ENCODE data around the gene PEAK1.
"Not testable (repeated sequence)": the region's sequence is repeated elsewhere in the genome, so short reads cannot be mapped to it uniquely, and the experiment has no call there.

The PEAK1 gene

DNA sequence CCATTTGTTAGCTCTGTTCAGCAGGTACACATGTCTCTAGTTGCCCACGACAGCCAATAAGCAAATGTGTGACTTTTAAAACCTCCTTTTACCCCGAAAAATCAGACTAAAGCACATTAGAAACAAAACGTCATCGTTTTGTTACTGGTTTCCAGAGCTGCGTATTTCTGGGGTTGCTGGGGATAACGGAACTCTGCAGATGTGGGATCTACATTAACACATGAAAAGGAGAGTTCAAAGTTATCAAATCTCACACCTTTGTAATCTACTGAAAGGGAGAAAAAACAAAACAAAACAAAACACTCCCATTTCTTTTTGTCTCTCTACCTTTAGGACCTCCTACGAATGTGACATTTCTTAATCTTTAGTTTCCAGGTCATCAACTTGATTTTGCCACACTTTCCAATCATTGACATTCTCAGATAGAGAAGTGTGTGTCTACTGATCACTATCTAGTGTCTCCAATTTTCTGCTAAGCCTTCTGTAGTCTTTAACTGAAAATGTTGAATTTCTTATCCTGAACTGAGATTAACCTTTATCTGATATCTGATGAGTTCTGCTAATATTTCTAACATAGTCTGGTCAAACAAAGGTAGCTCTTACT lies 256.0 kb downstream of the PEAK1 start:
- Histone ChIP-seq H3K4me3 (no peak overlapping the region), H3K27ac (peak overlapping the region in 1 of 21 experiments; percentile 12)

DNA sequence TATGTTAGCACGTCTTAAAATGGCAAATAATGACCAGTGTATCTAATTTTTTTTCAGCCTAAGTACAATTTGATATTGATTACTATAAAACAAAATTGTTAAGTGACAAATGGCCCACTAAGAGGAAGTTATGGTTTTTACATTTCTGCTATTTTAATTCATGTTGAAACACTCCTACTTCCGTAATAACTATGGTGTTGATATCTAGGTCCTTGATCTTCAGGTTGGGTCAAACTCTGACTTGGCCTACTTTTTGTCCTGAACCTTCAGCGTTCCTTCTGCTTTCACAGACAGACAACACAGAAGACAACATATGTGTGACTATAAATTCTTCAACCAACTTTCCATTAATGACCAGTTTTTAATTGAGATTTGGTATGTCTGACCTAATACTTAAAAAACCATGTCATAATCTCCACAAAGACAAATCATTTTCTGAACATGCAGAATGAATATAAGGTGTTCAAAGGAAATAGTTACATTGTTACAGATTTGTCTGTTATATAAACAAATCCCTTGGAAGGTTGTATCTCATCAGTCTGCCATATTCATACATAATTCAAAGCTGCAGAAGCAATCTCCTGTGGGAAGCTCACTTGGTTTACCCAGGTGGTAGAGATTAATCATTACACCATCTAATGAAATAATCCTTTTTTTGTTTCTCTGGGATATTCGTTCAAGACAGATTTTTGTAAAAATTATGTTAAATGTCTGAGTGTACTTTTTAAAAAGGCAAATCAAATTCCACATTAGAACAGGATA lies 256.9 kb downstream of the PEAK1 start:
- H3K4me3 ChIP-seq: no peak overlapping the region
- H3K27ac ChIP-seq: peak overlapping the region in 1 of 21 experiments; percentile 12

DNA sequence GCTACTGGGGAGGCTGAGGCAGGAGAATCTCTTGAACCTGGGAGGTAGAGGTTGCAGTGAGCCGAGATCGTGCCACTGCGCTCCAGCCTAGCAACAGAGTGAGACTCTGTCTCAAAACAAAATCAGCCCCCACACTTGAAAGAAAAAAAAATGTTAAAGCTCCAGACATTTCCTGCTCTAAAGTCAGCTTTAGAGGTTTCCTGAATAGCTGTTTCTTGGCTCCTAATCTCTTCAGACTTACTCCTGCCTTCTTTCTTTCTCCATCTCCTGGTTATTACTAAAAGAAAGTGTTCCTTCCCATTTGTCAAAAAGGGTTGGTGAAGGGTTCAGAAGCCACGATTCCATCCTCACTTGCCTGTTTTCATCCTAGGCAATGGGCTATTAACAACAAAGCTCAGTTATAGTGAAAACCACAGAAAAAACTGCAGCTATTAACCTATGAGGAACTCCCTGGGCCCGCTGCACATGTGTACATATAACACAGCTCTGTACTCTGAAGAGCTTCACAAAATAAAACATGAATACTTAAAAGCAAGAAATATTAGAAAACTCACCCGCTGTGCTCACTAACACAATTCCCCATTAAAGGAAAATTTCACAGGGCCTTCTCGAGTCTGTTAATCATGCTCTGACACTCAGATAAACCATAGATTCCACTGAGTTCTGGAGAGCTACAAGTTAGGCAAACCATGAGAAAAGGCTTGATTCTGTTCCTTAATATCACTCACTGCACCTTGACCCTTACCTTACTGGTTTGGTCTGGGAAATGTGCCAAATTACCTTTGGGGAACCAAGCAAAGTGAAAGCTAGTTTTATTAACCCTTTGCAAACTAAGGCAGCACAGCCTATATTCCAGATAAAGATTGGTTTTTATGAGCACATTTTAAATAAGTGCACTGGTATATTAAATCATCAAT lies 259.1 kb downstream of the PEAK1 start:
- H3K4me3 ChIP-seq: no peak overlapping the region
- H3K27ac ChIP-seq: peak overlapping the region in 4 of 21 experiments; percentile 8 to 61 (median 28)

DNA sequence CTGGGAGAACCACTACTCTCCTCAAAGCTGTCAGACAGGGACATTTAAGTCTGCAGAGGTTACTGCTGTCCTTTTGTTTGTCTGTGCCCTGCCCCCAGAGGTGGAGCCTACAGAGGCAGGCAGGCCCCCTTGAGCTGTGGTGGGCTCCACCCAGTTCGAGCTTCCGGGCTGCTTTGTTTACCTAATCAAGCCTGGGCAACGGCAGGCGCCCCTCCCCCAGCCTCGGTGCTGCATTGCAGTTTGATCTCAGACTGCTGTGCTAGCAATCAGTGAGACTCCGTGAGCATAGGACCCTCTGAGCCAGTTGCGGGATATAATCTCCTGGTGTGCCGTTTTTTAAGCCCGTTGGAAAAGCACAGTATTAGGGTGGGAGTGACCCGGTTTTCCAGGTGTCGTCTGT lies 263.9 kb downstream of the PEAK1 start:
- H3K27ac ChIP-seq: not testable (repeated sequence)

DNA sequence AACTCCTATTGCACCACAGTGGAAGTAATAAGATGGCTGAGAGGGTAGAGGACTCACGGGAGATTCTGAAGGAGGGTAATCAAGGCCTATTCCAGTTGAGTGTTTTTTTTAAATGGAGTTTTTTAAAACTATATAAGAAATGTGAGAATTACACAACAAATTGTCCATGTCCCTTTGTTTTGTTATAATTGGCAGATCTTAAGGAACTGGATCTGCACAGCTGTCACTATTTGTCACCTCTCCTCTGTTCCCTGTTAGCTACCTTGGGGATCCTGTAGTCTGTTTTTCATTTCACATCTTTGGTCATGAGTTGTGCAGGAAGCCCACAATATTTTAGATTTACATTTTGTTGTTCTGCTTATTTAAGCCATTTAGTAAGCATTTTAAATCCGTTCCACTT lies 271.7 kb downstream of the PEAK1 start:
- Histone ChIP-seq H3K4me3 (no peak overlapping the region), H3K27ac (no peak overlapping the region)

More for the DNA sequence above, 263.9 kb downstream of the PEAK1 start:
- H3K4me3 ChIP-seq: not testable (repeated sequence)

DNA sequence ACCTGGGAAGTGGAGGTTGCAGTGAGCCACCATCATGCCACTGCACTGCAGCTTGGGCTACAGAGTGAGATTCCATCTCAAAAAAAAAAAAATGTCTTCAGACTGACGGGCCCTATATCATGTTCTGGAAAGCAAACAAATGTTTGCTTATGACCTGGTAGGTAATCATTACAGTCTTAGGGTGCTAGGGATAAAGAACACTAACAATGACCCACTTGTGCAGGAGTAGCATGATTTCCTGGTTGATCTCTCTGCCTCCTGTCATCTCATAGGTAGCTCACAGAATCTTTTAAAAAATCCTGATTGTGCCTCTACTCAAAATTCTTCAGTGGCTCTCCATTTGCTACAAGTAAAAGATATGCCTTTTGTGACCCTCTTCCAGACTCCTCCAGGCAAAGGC lies 274.5 kb downstream of the PEAK1 start:
- Histone ChIP-seq H3K27ac (peak overlapping the region in 8 of 21 experiments; percentile 2 to 88 (median 56)), H3K4me3 (no peak overlapping the region)

DNA sequence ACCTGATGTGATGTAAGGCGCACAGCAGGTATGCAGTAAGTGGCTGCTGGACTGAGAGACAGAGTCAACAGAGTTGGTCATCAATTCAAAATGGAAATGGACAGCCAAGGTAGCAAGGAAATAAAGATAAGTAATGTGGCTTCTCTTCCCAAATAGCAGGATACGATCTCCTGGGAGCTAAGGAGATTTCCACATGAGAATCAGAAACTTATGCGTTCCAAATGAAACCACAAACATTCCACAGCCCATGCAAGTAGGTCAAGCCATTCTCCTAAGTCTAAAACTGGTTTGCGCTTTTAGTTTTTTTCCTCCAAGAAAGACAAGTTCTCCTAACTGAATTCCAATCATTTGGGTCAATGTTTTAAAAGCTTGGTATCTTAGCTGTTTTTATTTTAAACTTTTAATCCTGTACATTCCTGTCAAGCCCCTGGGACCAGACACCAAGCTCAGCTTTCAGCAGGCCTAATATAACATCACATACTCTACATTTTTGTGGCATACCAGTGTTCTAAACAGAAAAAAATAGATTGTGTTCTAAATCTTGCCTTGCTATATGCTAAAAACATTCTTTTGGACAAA lies 275.3 kb downstream of the PEAK1 start:
- Histone ChIP-seq H3K4me3 (no peak overlapping the region), H3K27ac (peak overlapping the region in 12 of 21 experiments; percentile 2 to 88 (median 40))

DNA sequence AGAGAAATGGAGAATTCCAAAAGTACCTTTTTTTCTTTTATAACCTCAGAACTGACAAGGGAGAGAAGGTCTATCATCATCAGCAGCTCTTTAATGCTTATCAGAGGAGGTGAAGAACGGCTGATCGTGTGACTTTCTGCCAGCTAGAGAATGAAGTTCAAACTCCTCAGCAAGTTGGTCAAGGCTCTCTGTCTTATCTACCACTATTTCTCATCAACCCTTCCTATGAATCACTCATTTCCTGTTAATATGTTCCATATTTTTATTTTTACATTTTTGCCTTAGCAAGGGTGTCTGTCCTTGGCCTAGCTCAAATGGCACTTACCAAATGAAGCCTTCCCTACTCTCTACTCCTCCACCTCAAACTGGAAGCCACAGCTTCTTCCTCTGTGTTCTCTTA lies 275.9 kb downstream of the PEAK1 start:
- Histone ChIP-seq H3K4me3 (no peak overlapping the region), H3K27ac (peak overlapping the region in 12 of 21 experiments; percentile 2 to 88 (median 32))

DNA sequence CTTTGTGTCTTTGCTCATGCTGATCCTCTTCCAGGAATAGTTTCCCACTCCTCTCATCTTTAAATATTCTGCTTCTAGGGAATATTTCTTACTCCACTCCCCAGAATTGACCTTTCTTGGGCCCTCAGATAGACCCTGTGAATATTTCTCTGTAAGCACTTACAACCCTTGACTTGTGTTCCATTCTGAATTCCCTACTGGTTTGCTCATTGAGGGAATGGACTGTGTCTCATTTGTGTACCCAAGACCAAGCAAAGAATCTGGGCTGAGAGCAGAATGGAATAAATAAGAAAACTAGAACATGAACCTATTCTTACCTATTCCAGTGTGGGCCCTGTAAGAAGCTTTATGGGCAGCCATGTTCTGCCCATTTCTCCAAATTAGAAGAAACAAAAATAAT lies 276.3 kb downstream of the PEAK1 start:
- no peak overlapping the region for H3K4me3 ChIP-seq
- peak overlapping the region in 10 of 21 experiments; percentile 2 to 88 (median 35) for H3K27ac ChIP-seq

DNA sequence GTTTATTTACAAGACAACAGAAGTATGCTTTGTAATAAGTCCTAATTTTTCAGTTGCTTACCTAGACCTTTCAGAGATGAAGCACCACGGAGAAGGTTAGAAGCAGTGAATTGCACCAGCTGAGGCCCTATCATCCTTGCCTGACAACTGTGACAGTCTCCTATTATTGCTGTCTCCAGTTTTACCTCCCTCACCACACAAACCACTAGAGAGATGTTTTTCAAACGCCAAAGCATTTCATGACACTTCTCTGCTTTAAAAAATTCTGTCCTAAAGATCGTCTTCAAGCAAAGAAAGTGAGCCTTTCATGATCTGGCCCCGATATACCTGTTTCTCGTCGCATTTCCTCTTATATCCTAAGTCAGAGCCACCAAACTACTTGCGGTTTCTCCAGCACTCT lies 276.7 kb downstream of the PEAK1 start:
- H3K27ac ChIP-seq: peak overlapping the region in 3 of 21 experiments; percentile 57 to 88 (median 73)

DNA sequence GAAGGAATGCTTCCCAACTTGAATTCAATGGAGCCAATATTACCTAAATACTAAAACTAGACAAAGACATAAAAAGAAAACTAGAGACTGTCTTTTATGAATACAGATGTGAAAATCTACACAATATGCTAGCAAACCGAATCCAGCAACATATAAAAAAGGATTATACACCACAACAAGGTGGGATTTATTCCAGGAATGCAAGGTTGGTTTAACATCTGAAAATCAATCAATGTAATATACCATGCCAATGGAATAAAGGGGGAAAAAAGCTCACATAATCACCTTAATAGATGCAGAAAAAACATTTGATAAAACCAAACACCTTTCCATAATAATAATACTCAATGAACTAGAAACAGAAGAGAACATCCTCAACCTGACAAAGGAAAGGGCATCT lies 279.7 kb downstream of the PEAK1 start:
- H3K27ac ChIP-seq: no peak overlapping the region
- H3K4me3 ChIP-seq: no peak overlapping the region

More for the DNA sequence above, 276.7 kb downstream of the PEAK1 start:
- H3K4me3 ChIP-seq: no peak overlapping the region

DNA sequence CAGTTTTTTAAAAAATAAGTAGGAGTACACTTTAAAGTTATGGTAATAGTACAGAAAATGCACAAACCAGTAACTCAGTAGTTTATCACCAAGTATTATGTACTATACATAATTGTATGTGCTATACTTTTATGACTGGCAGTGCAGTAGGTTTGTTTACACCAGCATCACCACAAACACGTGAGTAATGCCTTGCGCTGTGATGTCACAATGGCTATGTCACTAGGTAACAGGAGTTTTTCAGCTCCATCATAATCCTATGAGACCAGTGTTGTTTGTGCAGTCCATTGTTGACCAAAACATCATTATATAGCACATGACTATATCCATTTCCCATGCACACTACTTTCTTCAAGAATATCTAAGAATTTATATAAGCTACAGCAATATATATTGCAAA lies 280.6 kb downstream of the PEAK1 start:
- Histone ChIP-seq H3K27ac (no peak overlapping the region), H3K4me3 (no peak overlapping the region)

DNA sequence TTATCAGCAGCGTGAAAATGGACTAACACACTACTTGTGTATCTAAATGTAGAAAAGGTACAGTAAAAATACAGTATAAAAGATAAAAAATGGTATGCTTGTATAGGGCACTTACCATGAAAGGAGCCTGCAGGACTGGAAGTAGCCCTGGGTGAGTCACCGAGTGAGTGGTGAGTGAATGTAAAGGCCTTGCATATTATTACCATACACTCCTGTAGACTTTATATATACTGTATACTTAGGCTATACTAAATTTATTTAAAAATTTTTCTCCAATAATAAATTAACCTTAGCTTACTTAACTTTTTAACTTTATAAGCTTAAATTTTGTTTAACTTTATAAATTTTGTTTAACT lies 281.8 kb downstream of the PEAK1 start:
- no peak overlapping the region for H3K27ac ChIP-seq

DNA sequence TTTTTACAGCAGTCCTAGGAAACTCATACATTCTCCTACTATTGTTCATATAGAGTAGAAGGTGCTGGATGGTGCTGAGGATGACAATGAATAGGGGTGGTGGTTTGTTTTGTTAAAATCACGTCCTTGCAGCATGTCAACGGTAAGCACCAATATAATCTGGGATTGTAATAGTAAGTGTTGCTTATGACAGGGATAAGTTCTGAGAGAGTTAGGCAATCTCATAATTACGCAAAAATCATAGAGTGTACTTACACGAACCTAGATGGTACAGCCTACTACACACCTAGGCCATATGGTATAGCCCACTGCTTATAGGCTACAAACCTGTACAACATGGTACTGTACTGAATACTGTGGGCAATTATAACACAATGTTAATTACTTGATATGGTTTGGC lies 284.7 kb downstream of the PEAK1 start:
- Histone ChIP-seq H3K4me3 (no peak overlapping the region), H3K27ac (no peak overlapping the region)

More for the DNA sequence above, 281.8 kb downstream of the PEAK1 start:
- no peak overlapping the region for H3K4me3 ChIP-seq

DNA sequence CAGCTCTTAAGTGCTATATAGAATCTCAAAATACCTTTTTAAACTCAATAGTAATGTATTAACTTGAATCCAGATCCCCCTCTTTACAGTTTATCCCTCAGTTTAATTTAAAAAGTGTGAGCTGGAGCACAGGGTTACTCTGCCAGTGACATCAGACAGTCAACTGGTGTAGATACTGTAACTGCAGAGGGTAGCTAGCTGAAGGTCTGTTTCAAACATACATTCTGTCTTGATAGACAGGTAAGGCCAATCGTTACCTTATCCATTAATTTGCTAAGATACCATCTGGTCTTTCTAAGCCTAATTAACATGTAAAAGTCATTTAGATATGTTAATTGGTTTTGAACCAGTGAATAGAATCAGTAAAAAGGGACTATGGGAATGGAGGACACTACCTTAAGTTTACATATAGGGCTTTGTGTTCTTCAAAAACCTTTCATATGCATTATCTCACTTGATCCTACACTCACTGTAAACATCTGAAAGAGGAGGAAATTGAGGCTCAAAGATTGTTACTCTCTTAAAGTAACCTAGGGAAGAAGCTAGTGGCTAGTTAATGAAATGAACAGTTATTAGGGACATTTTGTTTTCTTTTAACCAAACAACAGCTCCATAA lies 289.5 kb downstream of the PEAK1 start:
- Histone ChIP-seq H3K27ac (no peak overlapping the region), H3K4me3 (no peak overlapping the region)

DNA sequence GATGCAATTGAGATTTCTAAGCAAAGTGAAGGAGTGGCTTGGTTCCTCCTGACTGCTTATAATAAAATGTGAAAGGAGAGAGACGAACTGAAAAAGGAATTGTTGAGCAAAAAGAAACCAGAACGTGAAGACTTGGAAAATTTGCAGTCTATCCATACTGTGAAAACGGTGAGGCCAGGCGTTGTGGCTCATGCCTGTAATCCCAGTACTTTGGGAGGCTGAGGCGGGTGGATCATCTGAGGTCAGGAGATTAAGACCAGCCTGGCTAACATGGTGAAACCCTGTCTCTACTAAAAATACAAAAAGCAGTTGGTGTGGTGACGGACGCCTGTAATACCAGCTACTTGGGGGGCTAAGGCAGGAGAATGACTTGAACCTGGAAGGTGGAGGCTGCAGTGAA lies 292.3 kb downstream of the PEAK1 start:
- no peak overlapping the region for H3K27ac ChIP-seq
- no peak overlapping the region for H3K4me3 ChIP-seq

DNA sequence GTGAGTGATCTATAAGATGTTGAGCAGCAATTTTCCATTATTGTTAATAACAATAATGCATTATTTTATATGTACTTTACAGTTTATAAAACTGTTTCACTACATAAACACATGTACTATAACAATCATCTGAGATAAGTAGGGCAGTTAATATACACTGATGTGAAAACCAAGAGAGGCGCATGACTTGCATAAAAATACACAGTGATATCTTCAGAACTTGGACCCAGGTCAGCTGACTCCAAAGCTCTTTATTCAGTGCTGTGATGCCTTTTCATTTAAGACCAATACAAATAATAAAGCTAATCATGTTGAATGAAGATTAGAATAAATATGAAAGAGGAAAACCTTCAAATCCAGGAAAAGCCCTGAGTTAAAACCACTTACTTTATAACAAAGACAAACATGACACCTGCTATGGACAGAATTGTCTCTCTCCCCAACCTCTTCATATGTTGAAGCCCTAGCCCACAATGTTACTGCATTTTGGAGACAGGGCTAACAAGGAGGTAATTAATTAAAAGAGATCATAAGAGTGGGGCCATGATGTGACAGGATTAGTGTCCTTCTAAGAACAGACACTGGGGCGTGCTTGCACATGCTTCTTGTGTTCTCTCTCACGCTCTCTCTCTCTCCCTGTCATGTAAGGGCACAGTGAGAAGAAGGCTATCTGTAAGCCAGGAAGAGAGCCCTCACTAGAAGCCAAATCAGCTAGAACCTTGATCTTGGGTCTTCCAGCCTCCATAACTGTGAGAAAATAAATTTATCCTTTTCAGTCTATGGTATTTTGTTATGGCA lies 293.2 kb downstream of the PEAK1 start:
- Histone ChIP-seq H3K4me3 (no peak overlapping the region), H3K27ac (no peak overlapping the region)

DNA sequence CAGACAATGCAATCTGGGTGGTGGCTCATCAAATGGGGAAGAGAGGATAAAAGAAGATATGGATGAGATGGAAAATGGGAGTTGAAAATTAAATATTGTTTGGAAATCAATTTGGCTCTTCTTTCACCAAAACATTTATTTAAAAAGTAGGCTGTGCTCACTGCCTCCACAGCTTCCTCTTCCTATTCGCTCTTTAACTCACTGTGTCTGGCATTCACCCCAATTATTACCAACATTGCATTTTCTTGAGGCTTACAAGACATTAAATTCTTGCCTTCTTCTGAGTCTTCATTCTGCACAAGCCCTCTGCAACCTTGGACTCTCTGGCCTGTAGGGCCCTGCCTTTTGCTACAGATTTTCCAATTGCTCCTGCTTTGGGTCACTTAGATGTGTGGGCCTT lies 296.1 kb downstream of the PEAK1 start:
- Histone ChIP-seq H3K27ac (no peak overlapping the region), H3K4me3 (no peak overlapping the region)

DNA sequence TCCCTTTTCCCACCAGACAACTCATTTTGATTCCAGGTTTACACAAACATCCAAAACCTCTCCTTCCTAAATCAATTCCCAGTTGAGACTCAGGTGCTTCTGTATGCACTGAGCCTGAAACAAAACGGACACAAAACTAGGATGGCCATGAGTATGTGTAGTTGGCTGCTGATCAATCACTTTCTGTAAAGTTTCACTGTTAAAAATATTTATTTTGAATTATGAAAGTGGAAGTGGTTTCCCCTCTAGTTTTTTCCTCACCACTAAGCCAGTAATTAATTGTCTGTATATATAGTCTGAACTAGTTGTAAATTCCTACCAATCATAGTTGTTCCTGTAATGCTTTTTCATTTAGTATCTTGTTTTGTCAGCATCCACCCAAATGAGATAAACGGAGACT lies 297.3 kb downstream of the PEAK1 start:
- H3K27ac ChIP-seq: no peak overlapping the region
- H3K4me3 ChIP-seq: no peak overlapping the region
